ENCODE results near the gene WNK1. TPM values are rescaled to one million over a fixed set of nuclear protein-coding genes. Genes with fewer than 3 reads are reported as not detected.

The WNK1 gene
- total RNA-seq, 1 donor from 2014 or later, result 150 TPM

GRCh38 chr12:830111-830867 is 77.9 kb downstream of the WNK1 start:
- Mint-ChIP-seq H3K9me3 (no peaks in the 10 kb centered on the region), H3K27me3 (ENCODE audit: low read depth) (no peaks in the 10 kb centered on the region), H3K36me3 (peaks cover 25% of the 10 kb centered on the region), H3K4me1 (peaks cover 3% of the 10 kb centered on the region), H3K4me3 (no peak overlapping the region), H3K27ac (no peak overlapping the region)
- no peak for TF ChIP-seq CTCF (IDR thresholded peaks at IDR 0.05; ENCODE audit: unreplicated experiment)
- no peak for DNase-seq (ENCODE audit: low spot score in 2 of 2, unreplicated experiment in 2 of 2)

- Mint-ChIP-seq H3K4me1 (no peaks in the 10 kb centered on the region), H3K27me3 (ENCODE audit: low read depth) (no peaks in the 10 kb centered on the region), H3K4me3 (no peak overlapping the region), H3K9me3 (no peaks in the 10 kb centered on the region), H3K27ac (no peak overlapping the region), H3K36me3 (peaks cover 10% of the 10 kb centered on the region)
- no peak for DNase-seq (ENCODE audit: low spot score in 2 of 2, unreplicated experiment in 2 of 2)
- TF ChIP-seq CTCF (IDR thresholded peaks at IDR 0.05; ENCODE audit: unreplicated experiment), result no peak
Measured at GRCh38 chr12:835754-836518, 83.6 kb downstream of the WNK1 start.

GRCh38 chr12:836952-837351 is 84.6 kb downstream of the WNK1 start:
- H3K4me1 Mint-ChIP-seq, result no peaks in the 10 kb centered on the region
- H3K27me3 Mint-ChIP-seq (ENCODE audit: low read depth), result no peaks in the 10 kb centered on the region
- H3K4me3 Mint-ChIP-seq, result no peak overlapping the region
- H3K36me3 Mint-ChIP-seq, result peaks cover 8% of the 10 kb centered on the region
- H3K27ac Mint-ChIP-seq, result no peak overlapping the region
- DNase-seq (ENCODE audit: low spot score in 2 of 2, unreplicated experiment in 2 of 2), result no peak
- TF ChIP-seq CTCF (IDR thresholded peaks at IDR 0.05; ENCODE audit: unreplicated experiment), result no peak
- no peaks in the 10 kb centered on the region for H3K9me3 Mint-ChIP-seq

- H3K4me1 Mint-ChIP-seq, result no peaks in the 10 kb centered on the region
- H3K9me3 Mint-ChIP-seq, result no peaks in the 10 kb centered on the region
- H3K36me3 Mint-ChIP-seq, result peaks cover 9% of the 10 kb centered on the region
- H3K4me3 Mint-ChIP-seq, result no peak overlapping the region
- no peak overlapping the region for H3K27ac Mint-ChIP-seq
- DNase-seq (ENCODE audit: low spot score in 2 of 2, unreplicated experiment in 2 of 2), result no peak
- H3K27me3 Mint-ChIP-seq (ENCODE audit: low read depth), result no peaks in the 10 kb centered on the region
- no peak for TF ChIP-seq CTCF (IDR thresholded peaks at IDR 0.05; ENCODE audit: unreplicated experiment)
Measured at GRCh38 chr12:837548-837947, 85.2 kb downstream of the WNK1 start.

- H3K4me1 Mint-ChIP-seq, result no peaks in the 10 kb centered on the region
- DNase-seq (ENCODE audit: low spot score in 2 of 2, unreplicated experiment in 2 of 2), result no peak
- no peaks in the 10 kb centered on the region for H3K27me3 Mint-ChIP-seq (ENCODE audit: low read depth)
- peaks cover 10% of the 10 kb centered on the region for H3K36me3 Mint-ChIP-seq
- no peak for TF ChIP-seq CTCF (IDR thresholded peaks at IDR 0.05; ENCODE audit: unreplicated experiment)
- H3K9me3 Mint-ChIP-seq, result no peaks in the 10 kb centered on the region
- no peak overlapping the region for H3K27ac Mint-ChIP-seq
- H3K4me3 Mint-ChIP-seq, result no peak overlapping the region
Measured at GRCh38 chr12:843609-844008, 91.2 kb downstream of the WNK1 start.
